ENCODE results near the gene CYP1A2.

DNA sequence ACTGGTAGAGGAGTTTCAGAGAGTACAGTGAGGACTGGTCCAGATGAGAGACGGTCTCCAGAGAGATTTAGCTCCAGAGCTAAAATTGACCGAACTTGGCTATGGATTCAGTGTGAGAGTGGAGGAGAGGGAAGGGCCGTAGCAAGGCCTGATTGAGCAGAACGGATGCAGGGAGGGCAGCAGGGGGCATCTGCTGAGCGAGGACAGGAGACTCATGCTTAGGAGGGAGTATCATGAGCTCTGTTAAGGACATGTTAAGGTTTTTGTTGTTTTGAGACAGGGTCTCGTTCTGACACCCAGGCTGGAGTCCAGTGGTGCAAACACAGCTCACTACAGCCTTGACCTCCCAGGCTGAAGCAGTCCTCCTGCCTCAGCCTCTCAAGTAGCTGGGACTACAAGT lies 56.3 kb downstream of the CYP1A2 start:
- TF ChIP-seq, protein P1, sequence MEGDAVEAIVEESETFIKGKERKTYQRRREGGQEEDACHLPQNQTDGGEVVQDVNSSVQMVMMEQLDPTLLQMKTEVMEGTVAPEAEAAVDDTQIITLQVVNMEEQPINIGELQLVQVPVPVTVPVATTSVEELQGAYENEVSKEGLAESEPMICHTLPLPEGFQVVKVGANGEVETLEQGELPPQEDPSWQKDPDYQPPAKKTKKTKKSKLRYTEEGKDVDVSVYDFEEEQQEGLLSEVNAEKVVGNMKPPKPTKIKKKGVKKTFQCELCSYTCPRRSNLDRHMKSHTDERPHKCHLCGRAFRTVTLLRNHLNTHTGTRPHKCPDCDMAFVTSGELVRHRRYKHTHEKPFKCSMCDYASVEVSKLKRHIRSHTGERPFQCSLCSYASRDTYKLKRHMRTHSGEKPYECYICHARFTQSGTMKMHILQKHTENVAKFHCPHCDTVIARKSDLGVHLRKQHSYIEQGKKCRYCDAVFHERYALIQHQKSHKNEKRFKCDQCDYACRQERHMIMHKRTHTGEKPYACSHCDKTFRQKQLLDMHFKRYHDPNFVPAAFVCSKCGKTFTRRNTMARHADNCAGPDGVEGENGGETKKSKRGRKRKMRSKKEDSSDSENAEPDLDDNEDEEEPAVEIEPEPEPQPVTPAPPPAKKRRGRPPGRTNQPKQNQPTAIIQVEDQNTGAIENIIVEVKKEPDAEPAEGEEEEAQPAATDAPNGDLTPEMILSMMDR (IDR thresholded peaks at IDR 0.05; ENCODE audit: low read depth, low read length), result no peak
- TF ChIP-seq POLR2A (IDR thresholded peaks at IDR 0.05; ENCODE audit: extremely low read depth, insufficient read length), result no peak
- TF ChIP-seq, protein P2, sequence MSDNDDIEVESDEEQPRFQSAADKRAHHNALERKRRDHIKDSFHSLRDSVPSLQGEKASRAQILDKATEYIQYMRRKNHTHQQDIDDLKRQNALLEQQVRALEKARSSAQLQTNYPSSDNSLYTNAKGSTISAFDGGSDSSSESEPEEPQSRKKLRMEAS (IDR thresholded peaks at IDR 0.05; ENCODE audit: low read depth, low read length), result no peak

All from NB4 (cell line).